CD4-positive, alpha-beta T cell treated with Interferon alpha-2 for 1 hour (primary cell): ENCODE data around the gene PCYOX1L.
"Not testable (repeated sequence)": the region's sequence is repeated elsewhere in the genome, so short reads cannot be mapped to it uniquely, and the experiment has no call there.

Experiments used
- DNase-seq, 2 donors: peaks; one replicate each; pipeline ENCODE4 v3.0.0-alpha.2; 2020 to 2022

The PCYOX1L gene

GRCh38 chr5:149388498-149389190, 30.8 kb downstream of the PCYOX1L start:
- no peak for DNase-seq

GRCh38 chr5:149389552-149390495, 32.0 kb downstream of the PCYOX1L start:
- DNase-seq: no peak

- DNase-seq: not testable (repeated sequence)
Measured at GRCh38 chr5:149391076-149391475, 33.2 kb downstream of the PCYOX1L start.

GRCh38 chr5:149391524-149391923, 33.7 kb downstream of the PCYOX1L start:
- no peak for DNase-seq

- no peak for DNase-seq
Measured at GRCh38 chr5:149392718-149393117, 34.9 kb downstream of the PCYOX1L start.

GRCh38 chr5:149394996-149395395, 37.1 kb downstream of the PCYOX1L start:
- not testable (repeated sequence) for DNase-seq

GRCh38 chr5:149397530-149397929, 39.7 kb downstream of the PCYOX1L start:
- no peak for DNase-seq

- not testable (repeated sequence) for DNase-seq
Measured at GRCh38 chr5:149398747-149399266, 41.0 kb downstream of the PCYOX1L start.

GRCh38 chr5:149399775-149400174, 41.9 kb downstream of the PCYOX1L start:
- DNase-seq: no peak

GRCh38 chr5:149400304-149400703, 42.5 kb downstream of the PCYOX1L start:
- no peak for DNase-seq

- DNase-seq: no peak
Measured at GRCh38 chr5:149401051-149401450, 43.2 kb downstream of the PCYOX1L start.

GRCh38 chr5:149402291-149402690, 44.4 kb downstream of the PCYOX1L start:
- no peak for DNase-seq

- no peak for DNase-seq
Measured at GRCh38 chr5:149403923-149404745, 46.3 kb downstream of the PCYOX1L start.

- no peak for DNase-seq
Measured at GRCh38 chr5:149404746-149405549, 47.1 kb downstream of the PCYOX1L start.

- DNase-seq: no peak
Measured at GRCh38 chr5:149405550-149406202, 47.8 kb downstream of the PCYOX1L start.

- no peak for DNase-seq
Measured at GRCh38 chr5:149406203-149406978, 48.5 kb downstream of the PCYOX1L start.

GRCh38 chr5:149406979-149407306, 49.1 kb downstream of the PCYOX1L start:
- no peak for DNase-seq

- DNase-seq: no peak
Measured at GRCh38 chr5:149407323-149408251, 49.7 kb downstream of the PCYOX1L start.
